ENCODE results near the gene PIWIL4. TPM values are rescaled to one million over a fixed set of nuclear protein-coding genes. Genes with fewer than 3 reads are reported as not detected.

Gene PIWIL4
- total RNA-seq, 3 donors from 2014 or later = 4.8 to 6.7 (median 5.6) TPM

DNA sequence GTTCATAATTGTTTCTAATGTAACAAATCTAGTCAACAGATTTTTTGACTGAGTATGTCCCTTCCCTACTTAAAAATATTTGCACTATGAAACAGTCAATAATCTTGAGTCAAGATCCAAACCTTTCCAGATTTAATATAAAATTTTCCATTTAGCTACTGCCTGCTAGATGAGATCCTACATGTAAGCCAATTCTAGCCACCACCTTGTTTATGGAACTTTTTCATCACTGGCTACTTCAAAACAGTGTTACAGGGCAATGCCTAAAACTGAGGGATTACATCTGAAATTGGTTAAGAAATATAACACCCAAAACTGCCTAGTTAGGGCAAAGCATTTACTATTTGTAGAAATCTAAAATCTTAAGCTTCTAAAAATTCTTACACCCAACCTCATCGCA is 34.0 kb upstream of the PIWIL4 start:
- Histone ChIP-seq H3K27ac (no peak overlapping the region), H3K4me3 (no peak overlapping the region), H3K36me3 (no peaks in the 10 kb centered on the region), H3K4me1 (no peaks in the 10 kb centered on the region), H3K9me3 (no peaks in the 10 kb centered on the region), H3K27me3 (no peaks in the 10 kb centered on the region)
- no peak for DNase-seq (ENCODE audit: low spot score in 2 of 2)
- intact Hi-C loops (cut with DNase I; ENCODE audit: low total_unique reads) = no loop called here
- TF ChIP-seq, protein P1, sequence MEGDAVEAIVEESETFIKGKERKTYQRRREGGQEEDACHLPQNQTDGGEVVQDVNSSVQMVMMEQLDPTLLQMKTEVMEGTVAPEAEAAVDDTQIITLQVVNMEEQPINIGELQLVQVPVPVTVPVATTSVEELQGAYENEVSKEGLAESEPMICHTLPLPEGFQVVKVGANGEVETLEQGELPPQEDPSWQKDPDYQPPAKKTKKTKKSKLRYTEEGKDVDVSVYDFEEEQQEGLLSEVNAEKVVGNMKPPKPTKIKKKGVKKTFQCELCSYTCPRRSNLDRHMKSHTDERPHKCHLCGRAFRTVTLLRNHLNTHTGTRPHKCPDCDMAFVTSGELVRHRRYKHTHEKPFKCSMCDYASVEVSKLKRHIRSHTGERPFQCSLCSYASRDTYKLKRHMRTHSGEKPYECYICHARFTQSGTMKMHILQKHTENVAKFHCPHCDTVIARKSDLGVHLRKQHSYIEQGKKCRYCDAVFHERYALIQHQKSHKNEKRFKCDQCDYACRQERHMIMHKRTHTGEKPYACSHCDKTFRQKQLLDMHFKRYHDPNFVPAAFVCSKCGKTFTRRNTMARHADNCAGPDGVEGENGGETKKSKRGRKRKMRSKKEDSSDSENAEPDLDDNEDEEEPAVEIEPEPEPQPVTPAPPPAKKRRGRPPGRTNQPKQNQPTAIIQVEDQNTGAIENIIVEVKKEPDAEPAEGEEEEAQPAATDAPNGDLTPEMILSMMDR (IDR thresholded peaks at IDR 0.05) = no peak
- TF ChIP-seq POLR2A (IDR thresholded peaks at IDR 0.05) = no peak
- no peak for TF ChIP-seq POLR2AphosphoS5 (IDR thresholded peaks at IDR 0.05)

DNA sequence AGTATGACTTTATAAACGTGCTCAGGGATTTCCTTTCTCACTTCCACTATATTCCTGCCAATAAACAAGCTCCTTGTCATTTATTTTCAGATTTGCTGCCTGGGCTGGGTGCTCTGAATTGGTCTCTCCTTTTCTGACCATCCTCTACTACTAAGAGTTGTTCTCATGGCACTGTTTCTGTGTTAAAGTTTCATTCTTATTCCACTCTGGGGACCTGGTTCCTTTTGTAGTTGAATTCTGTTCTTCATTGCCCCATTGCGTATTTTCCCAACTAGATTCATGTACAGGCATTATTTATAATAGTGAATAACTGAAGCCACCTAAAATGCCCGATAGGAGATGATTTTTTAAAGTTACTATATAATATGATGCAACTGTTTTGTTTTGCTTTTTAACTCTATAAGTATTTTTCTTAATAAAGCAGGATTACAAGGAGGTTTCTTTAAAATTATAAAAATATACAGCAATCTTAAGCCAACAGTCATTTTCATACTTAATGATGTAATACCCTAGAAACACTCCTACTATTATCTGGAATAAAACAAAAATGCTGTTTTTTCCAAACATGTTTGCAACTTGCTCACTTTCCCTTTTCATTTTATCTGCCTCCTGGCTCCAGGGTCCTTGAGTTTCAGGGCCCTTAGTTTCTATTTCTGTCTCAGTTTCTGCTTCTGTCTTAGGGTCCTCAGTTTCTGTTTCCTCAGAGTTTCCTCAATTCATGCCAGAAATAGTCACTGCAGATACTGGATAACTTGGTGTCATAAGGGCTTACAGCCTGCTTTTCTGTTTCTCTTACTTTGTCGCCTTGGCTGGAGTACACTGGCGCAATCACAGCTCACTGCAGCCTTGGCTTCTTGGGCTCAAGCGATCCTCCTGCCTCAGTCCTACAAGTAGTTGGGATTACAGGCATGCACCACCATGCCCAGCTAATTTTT is 33.2 kb upstream of the PIWIL4 start:
- DNase-seq (ENCODE audit: low spot score in 2 of 2) = no peak
- intact Hi-C loops (cut with DNase I; ENCODE audit: low total_unique reads) = no loop called here
- no peaks in the 10 kb centered on the region for H3K9me3 ChIP-seq
- no peaks in the 10 kb centered on the region for H3K36me3 ChIP-seq
- H3K4me3 ChIP-seq = no peak overlapping the region
- no peaks in the 10 kb centered on the region for H3K27me3 ChIP-seq
- H3K27ac ChIP-seq = no peak overlapping the region
- no peaks in the 10 kb centered on the region for H3K4me1 ChIP-seq
- TF ChIP-seq, protein P1 (IDR thresholded peaks at IDR 0.05) = no peak
- no peak for TF ChIP-seq POLR2AphosphoS5 (IDR thresholded peaks at IDR 0.05)
- TF ChIP-seq POLR2A (IDR thresholded peaks at IDR 0.05) = no peak

DNA sequence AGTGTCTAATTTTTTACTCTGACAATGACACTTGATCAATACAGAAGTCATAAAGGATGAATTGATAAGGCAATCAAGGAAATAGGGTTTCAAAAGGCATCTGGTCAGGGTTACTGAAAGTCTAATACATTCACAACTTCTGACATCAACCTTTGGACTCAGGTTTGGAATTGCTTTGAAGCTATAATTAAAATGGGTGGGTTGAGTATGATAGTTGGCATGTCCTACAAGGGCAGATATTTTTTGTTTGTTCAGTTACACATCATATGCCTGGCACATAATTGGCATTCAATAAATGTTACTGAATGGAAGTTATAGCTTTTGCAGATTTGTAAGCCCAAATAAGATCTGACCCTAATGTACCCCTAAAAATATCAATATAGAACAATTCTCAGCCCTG is 30.8 kb upstream of the PIWIL4 start:
- intact Hi-C loops (cut with DNase I; ENCODE audit: low total_unique reads) = no loop called here
- Histone ChIP-seq H3K27me3 (no peaks in the 10 kb centered on the region), H3K4me1 (no peaks in the 10 kb centered on the region), H3K36me3 (no peaks in the 10 kb centered on the region), H3K4me3 (no peak overlapping the region), H3K27ac (no peak overlapping the region), H3K9me3 (no peaks in the 10 kb centered on the region)
- no peak for DNase-seq (ENCODE audit: low spot score in 2 of 2)
- TF ChIP-seq, protein P1 (IDR thresholded peaks at IDR 0.05) = no peak
- TF ChIP-seq POLR2A (IDR thresholded peaks at IDR 0.05) = no peak
- no peak for TF ChIP-seq POLR2AphosphoS5 (IDR thresholded peaks at IDR 0.05)

DNA sequence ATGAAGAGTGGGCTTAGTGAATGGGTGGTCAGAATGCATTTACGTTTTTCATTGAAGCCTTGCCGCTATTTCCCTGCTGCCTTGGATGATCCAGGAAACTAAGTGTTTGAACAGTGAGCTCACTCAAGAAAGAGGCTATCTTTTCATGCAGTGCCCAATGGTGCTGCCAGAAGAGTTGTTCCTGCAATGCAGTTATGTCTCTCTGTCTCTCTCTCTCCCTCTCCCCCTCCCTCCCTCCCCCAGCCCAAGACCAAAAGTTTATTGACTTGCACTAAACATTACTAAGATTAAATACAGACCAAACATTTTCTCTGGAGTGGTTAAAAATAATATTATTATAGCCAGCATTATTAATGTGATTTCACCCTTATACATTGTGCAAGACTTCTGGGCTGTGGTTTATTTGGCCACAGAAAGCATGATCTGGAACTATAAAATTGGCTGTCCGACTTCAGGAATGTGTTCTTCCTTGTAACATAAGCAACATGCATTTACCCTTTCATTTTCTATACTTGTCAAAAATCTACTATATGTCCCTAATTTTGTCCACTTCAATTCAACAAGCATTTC is 30.1 kb upstream of the PIWIL4 start:
- no peaks in the 10 kb centered on the region for H3K4me1 ChIP-seq
- no peaks in the 10 kb centered on the region for H3K36me3 ChIP-seq
- no peaks in the 10 kb centered on the region for H3K27me3 ChIP-seq
- no peaks in the 10 kb centered on the region for H3K9me3 ChIP-seq
- TF ChIP-seq, protein P1 (IDR thresholded peaks at IDR 0.05) = no peak
- no peak for TF ChIP-seq POLR2A (IDR thresholded peaks at IDR 0.05)
- TF ChIP-seq POLR2AphosphoS5 (IDR thresholded peaks at IDR 0.05) = no peak
- H3K4me3 ChIP-seq = no peak overlapping the region
- intact Hi-C loops (cut with DNase I; ENCODE audit: low total_unique reads) = no loop called here
- no peak overlapping the region for H3K27ac ChIP-seq
- DNase-seq (ENCODE audit: low spot score in 2 of 2) = no peak

DNA sequence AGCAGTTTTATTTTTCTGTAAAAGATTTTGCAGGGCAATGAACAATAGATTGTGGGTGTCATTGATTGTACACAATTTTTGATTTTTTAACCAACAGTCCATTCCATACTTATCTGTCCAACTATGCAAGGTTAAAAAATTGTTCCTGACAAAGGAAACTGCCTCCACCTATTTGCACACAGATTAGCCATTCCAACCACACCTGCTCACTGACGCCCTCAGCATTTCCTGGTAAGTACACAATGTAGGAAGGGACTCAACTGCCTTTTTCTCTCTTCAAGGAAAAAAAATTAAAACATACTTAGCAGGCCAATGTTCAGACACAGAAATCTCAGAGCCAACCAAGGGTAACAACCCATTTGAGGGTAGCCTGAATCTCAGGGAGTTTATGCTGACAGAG is 27.7 kb upstream of the PIWIL4 start:
- Histone ChIP-seq H3K27me3 (no peaks in the 10 kb centered on the region), H3K4me1 (no peaks in the 10 kb centered on the region), H3K4me3 (no peak overlapping the region), H3K36me3 (no peaks in the 10 kb centered on the region), H3K9me3 (no peaks in the 10 kb centered on the region), H3K27ac (no peak overlapping the region)
- intact Hi-C loops (cut with DNase I; ENCODE audit: low total_unique reads) = no loop called here
- DNase-seq (ENCODE audit: low spot score in 2 of 2) = no peak
- TF ChIP-seq, protein P1 (IDR thresholded peaks at IDR 0.05) = no peak
- TF ChIP-seq POLR2A (IDR thresholded peaks at IDR 0.05) (no peak), POLR2AphosphoS5 (IDR thresholded peaks at IDR 0.05) (no peak)

Data from breast epithelium (tissue), 4 donors.